Stimulated activated CD8-positive, alpha-beta memory T cell treated with anti-CD3 and anti-CD28 coated beads, Interleukin-7, amount 100 ng/mL, for 4 hours (primary cell): Measurements from ENCODE around the gene PAPSS2.
"Not testable (repeated sequence)": the region's sequence is repeated elsewhere in the genome, so short reads cannot be mapped to it uniquely, and the experiment has no call there.

Experiments used
- DNase-seq, 2 donors: peaks; one replicate each; pipeline ENCODE4 v3.0.0-alpha.2; 2020; ENCODE audit warnings: low read depth in 2 of 2

The PAPSS2 gene

GRCh38 chr10:87642988-87643387, 16.7 kb upstream of the PAPSS2 start:
- no peak for DNase-seq

DNA sequence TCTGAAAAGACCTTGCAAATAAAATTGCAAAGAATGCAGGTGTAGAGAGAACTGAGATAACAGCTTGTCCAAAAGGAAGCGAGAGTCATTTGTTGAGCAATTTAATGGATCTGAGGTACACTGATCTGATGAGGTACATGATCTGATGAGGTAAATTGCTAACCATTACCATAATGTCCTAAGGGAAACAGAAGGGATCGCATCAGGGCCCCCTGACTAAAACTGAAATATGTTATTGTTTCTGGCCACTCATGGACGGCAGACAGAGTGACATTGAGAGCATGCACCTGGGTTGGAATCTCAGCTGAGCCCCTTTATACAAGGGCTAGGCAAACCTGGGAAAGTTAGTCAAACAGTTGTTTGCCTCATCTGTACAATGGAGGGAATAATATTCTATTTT, 15.8 kb upstream of the PAPSS2 start:
- no peak for DNase-seq

DNA sequence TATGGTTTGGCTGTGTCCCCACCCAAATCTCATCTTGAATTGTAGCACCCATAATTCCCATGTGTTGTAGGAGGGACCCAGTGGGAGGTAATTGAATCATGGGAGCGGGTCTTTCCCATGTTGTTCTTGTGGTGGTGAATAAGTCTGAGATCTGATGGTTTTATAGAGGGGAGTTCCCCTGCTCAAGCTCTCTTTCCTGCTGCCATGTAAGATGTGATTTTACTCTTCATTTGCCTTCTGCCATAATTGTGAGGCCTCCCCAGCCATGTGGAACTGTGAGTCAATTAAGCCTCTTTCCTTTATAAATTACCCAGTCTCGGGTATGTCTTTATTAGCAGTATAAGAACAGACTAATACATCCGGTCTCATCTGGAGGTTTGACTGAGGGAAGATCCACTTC, 15.2 kb upstream of the PAPSS2 start:
- DNase-seq, result not testable (repeated sequence)

- no peak for DNase-seq
These were observed 13.3 kb upstream of the PAPSS2 start for GRCh38 chr10:87646192-87646909.

- DNase-seq, result no peak
These were observed 12.7 kb upstream of the PAPSS2 start for GRCh38 chr10:87646935-87647334.

DNA sequence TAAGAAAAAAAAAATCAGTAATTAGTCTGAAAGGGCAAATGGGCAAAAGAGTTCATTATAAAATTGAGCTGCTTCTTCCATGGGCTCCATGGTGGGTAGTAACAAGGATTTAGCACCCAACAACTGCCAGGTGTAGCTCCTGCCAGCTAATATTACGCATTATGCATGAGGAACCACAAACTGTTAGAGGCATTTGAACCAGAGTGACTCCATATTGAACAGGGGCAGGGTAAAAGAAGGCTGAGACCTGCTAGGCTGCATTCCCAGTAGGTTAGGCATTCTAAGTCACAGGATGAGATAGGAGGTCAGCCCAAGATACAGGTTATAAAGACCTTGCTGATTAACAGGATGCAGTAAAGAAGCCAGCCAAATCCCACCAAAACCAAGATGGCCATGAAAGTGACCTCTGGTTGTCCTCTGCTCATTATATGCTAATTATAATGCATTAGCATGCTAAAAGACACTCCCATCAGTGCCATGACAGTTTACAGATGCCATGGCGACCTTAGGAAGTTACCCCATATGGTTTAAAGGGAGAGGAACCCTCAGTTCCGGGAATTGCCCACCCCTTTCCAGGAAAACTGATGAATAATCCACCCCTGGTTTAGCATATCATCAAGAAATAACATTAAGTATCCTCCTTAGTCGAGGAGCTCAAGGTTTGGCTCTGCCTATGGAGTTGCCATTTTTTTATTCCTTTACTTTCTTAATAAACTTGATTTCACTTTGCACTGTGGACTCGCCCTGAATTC, 8.7 kb upstream of the PAPSS2 start:
- DNase-seq, result no peak

- DNase-seq, result no peak
These were observed 7.9 kb upstream of the PAPSS2 start for GRCh38 chr10:87651801-87652200.

GRCh38 chr10:87652261-87652660, 7.4 kb upstream of the PAPSS2 start:
- DNase-seq, result no peak

DNA sequence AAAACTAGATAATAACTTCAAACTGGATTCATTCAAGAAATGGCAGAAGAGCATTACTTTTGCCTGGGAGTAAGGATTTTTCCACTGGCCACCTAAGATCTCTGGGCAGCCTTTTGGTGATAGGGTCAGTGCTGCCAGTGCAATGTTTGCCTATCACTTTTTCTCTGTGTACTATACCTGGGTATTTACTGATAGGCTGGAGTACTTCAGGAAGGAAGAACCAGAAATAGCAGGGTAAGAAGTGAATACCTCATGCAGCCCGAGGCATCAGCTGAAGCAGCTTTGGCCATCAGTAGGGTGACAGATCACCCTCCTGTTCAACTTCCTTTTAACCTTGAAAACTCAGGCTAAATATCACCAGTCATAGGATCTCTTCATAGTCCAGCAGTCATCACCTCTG, 5.5 kb upstream of the PAPSS2 start:
- DNase-seq, result no peak

DNA sequence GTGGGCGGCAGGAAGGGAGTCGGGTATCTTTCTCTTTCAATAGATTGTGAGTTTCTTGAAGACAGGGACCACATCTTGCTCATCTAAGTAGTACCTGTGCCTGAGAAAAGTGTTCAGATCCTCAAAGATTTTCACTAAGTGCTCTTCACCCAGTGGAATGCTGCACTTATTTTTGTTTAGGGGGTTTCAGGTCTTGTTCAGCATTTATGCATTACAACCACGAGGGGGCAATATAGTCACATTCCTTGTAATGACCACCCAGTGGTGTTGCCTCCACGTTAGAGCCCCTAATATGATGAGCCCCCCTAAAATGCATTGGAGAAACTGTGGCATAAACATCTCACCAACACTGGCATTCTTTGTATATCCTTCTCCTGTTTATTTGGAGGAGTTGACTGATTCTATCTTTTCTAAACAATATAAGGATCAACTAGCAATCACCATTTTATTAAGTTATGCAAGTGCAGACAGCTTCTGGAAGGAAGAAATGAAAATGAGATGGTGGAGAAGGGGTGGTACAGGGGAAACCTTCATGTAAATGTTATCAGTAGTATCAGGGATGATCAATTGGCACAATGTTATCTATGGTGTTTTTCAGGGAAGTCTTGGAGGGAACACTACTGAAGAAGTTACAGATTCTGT, 3.1 kb upstream of the PAPSS2 start:
- DNase-seq, result no peak

DNA sequence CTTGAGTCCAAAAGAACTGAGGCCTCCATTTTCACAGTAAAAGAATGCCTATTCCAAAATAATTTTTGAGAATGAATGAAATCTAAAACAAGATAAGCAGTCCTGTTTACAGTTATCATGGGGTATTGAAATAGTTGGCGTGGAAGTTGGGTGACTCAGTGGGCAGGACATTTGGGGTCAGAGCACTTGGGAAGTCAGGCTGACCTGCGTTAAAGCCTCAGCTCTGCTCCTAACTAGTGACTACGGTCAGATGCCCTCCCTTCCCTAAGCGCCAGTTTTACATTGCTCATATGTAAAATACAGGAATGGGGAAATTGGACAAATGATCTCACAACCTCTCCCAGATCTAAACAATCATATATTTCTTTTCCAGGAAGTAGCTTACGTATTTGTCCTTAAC, 2.3 kb upstream of the PAPSS2 start:
- no peak for DNase-seq

DNA sequence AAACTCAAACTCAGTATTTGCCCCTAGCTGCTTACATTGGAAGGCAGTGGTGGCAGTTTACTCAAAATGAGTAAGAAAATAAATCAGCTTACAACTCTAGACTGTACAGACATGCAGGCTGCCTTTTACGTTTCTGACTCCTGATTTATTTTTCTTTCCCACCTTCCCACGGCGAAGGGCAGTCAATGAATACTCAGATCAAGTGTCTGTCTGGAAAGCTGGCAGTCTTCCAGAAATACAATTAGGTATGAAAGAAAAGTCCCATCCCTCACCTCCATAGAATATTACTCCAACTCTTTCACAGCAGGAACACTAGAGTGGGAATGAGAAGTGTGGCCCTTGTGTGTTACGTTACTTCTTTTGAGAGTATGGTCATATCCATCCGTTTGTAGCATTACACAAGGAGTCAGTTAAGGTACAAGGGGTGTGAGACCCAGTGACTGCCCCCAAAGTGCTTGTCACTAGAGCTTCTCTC, 1.3 kb upstream of the PAPSS2 start:
- DNase-seq, result no peak

GRCh38 chr10:87658858-87659555, 671 bp upstream of the PAPSS2 start:
- DNase-seq, result no peak

DNA sequence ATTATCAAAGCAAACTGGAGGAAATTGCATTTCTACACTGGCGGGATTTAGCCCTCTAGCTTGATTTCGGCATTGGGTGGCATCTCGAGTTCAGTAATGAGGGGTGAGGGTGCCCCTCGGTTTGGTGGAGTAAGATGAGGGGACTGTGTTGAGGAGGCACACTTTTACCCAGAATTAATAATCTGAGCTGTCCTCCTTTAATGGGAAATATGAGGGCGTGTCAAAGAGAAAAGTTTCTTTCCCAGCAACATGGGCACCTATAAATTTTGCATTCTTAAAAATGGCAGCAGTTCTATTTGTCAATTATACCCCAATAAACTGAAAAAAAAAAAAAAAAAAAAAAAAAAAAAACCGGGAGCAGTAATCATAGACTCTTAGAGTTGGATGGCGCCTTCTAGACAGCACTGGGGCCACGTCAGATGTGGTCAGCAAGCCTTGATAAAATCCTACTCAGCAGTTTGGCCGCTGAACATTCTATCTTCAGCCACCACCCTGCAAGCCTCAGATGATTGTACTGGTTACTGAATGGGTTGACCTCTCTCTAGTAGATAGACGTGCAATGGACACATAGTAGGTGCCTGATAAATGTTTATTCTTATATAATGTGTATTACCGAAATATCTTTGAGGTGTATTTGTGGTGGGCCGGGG, 931 bp downstream of the PAPSS2 start:
- DNase-seq, result no peak

GRCh38 chr10:87661861-87662785, 2.4 kb downstream of the PAPSS2 start:
- DNase-seq, result no peak

DNA sequence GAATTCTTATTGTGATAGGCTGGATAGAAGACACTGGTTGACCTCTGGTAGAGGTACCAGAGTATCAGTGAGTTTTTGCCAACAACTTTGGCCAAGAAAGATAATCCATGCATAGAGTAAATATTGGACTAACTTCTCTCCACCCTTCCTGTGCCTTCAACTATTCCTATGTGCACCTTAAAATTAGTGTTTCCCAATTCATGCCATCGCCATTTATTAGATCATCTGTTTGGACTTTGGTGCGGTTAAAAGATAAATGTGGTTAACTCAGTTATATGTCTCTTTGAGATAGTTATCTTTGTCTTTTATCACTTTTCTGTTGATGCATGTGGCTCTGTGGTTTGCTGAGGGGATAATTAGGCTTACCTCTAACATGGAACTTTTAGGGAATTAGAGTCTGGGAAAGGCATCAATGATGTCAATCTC, 4.6 kb downstream of the PAPSS2 start:
- DNase-seq, result no peak

- no peak for DNase-seq
These were observed 7.8 kb downstream of the PAPSS2 start for GRCh38 chr10:87667493-87667892.

DNA sequence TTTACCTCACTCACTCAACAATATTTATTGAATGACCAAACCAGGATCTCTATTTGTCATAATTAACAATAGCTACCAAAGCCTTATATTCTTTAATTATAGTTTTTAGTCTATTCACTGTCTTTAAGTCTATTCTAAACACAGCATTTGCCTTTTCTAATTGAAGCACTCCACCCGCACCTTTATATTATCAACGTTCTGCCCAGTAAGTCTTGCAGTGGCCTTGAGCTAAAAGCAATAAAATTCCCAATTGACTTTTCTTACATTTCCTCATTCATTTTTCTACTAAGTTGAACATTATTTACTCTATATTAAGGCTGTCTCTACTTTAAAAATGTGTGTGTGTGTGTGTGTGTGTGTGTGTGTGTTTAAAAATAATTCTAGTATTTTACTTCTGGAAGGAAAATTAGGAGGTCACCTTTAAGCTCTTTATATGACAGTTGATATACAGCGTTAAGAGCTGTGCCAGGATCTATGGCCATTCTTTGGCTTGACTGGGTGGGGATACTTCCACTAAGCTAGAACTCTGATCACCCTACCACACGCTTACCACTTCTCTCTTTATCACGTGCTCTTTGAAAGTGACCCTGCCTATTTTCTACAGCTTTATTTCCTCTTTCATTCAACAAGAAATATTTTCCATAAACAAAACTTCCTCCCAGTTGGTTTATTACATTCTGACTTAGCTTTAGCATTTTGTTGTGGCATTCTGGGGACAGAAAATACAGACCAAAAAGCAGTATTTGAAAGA, 8.8 kb downstream of the PAPSS2 start:
- no peak for DNase-seq

- no peak for DNase-seq
These were observed 10.1 kb downstream of the PAPSS2 start for GRCh38 chr10:87669752-87670151.

GRCh38 chr10:87670586-87670985, 10.9 kb downstream of the PAPSS2 start:
- DNase-seq, result no peak
